GM19099 (cell line): Measurements from ENCODE around the gene PRKG1.

Experiments used
- POLR2A ChIP-seq: IDR thresholded peaks from 3 replicates; pipeline ENCODE4 v1.6.1; 2011; ENCODE audit warnings: low read depth; ENCODE audit not compliant: insufficient read length; ENCODE audit errors: extremely low read depth

The PRKG1 gene

DNA sequence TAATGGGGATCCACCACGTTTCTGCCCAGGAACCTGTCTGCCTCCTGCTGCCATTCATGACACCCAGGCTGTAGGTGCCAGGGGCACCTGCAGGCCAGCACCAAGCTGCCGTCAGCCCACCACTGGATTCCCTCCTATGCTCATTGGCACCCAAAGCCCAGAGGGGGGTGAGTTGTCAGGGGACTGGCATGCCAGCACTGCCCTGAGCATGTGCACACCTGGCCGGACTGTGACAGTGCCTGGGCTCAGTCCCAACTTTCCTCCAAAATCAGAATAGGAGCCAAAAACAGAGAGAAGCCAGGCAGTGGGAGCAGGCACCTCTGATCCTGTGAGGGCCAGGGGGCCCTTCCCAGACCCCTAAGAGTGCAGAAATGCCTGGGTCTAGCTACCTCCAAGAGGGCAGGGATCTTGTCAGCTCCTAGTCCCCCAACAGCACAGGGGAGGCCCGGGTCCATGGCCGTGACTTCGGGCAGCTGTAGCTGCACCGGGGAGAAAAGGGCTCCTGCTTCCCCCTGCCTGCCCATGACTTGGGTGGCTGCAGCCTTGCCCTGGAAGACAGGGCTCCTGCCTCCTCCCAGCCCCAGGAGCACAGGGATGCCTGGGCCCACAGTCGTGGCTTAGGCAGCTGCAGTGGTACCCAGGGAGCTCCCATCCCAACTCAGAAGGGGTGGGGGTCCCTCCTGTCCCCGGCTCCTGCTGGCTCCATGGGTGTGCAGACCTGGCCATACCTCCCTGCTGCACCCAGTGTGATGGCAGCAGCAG, 990.0 kb downstream of the PRKG1 start:
- no peak for TF ChIP-seq POLR2A

DNA sequence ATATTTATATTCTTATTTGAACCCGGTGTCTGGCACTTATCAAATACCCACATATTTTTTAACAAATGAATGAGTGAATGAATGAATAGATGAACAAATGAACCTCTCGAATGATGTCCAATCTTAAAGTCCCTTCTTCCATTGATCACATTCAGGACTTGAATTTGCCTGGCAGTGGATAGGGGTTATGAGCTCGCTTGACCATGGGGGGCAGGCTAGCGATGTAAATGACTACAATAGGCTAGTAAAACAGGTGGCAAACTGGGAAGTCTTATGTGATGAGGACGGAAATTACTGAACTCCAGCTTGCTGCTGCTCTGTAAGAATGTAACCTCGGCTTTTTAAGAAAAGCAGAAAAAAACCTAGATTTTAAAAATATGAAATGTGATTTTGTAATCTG, 992.1 kb downstream of the PRKG1 start:
- TF ChIP-seq POLR2A: no peak

DNA sequence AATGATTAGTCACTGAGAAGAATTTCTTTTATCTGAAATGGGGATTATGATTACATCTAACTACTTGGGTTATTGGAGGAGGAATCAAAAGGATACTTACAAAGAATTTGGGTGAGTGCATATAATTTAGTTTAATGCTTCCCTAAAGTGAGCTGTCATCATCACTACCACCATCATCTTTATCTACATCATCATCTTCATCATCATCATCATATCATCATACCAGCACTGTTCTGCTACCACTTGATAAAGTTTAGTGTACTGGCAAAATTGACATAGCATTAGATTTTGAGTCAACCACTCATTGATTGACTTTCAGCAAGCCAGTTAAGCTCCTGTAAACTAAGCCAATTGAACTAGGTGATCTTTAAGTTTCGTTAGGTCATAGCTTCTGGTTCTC, 994.2 kb downstream of the PRKG1 start:
- no peak for TF ChIP-seq POLR2A

DNA sequence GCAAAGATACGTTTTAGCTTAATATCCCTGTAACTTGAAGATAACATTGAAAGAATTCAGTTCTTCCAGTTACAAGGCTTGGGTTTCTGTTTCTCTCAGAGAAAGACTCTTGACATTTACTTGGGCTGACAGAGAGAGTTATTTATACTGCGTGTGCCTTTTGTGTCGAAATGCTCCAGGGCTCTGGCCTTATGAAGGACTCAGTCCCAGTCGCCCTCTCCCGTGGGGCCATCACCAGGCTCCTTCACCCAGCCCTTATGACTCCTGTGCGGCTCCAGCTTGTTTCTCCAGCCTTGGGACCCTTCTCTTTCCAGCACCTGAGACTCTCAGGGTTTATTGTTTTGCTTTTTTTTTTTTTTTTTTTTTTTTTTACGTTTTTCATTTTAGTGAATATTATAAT, 997.5 kb downstream of the PRKG1 start:
- TF ChIP-seq POLR2A: no peak

DNA sequence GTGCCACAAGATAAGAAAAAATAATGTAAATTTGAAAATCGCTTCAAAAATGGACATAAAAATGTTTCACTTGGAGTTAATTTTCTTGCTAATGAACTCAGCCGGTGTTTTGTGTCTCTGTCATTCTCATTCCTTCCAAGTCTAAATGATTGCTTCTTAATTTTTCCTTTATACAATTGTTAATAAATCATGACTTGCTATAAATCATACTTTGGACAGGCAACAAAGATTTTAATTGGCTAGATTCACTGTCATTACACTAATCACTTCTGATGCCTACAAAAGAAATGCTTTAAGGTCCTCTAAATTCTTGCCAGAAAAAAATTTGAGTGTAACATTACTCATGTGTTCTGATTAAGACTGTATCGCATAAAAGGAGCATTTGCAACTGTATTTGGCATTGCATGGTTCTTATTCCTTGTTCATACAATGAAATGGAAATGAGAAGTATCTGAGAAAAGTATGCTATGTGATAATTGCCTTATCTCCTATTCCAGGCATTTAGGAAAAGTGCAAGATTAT, 1000.3 kb downstream of the PRKG1 start:
- TF ChIP-seq POLR2A: no peak

DNA sequence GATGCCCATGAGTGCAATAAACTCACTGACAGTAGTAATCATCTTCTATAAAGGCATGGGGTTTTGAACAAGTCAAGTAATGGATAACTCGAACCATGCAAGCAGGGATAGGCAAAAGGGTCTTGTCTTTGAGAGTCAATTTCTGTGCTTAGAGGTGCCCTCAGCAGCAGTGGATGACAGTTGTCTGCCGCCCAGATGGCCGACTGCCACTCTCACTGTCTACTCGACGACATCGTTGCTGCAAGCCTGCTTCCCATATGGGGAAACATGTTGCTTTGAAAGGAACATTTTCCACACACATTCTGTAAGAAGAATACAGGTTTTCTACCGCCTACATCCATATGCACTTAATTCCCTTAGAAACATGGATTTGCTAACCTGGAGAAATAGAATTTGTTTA, 1003.5 kb downstream of the PRKG1 start:
- no peak for TF ChIP-seq POLR2A

DNA sequence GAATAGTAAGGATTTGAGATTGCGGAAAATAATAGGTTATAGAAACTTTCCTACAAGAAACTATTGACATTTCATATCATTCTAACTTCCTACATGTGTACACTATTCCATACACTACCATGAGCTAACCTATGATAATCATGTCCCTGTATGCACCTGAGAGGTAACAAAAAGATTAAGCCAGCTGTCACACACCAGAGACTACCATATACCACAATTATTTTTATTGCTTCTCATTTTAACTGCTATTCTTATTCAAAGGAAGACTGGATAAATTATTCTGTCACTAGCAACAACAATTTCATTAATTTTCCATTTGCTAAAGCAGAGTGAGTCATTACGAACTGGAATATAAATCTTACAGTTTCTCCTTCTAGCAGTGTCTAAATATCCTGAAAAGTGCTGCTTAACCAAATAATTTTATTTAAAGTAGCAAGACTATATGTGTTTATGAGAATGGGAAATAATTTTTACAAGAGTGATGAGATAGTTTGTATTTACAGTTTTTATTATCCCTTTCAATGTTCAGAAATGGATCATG, 1004.2 kb downstream of the PRKG1 start:
- TF ChIP-seq POLR2A: no peak

DNA sequence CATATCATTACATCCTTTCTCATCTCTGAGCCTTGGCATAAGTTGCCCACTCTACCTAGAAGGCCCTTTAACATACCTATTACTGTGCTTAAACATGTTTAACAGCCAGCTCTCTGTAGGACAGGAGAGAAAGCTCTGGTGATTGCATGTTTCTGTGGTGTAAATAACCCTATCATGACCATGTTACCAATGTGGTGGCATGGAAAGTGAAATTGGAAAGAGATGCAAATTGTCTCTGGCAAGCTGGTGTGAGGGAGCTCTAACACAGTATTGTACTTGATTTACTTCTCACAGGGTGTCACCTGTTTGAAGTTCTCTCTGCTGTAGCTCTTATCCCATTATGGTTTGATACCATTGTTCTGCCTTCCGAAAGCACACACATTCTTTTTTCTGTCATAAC, 1008.0 kb downstream of the PRKG1 start:
- TF ChIP-seq POLR2A: no peak

DNA sequence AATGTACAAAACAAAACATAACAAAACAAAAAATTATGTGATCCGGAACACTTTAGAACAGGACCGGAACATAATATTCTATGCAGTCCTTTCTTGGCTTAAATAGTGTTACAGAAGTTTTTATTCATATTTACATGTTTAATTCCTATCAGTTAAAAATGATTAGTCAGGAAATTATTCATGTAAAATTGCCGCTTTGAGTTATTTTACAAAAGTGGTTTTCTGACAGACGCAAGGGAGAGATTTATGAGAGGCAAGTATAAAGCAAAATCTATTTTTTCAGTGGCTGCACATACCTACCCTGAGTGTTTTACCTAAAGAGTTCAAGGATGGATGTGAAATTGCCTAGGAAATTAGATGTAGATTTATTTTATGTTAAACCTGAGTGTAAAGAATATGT, 1009.1 kb downstream of the PRKG1 start:
- TF ChIP-seq POLR2A: no peak

DNA sequence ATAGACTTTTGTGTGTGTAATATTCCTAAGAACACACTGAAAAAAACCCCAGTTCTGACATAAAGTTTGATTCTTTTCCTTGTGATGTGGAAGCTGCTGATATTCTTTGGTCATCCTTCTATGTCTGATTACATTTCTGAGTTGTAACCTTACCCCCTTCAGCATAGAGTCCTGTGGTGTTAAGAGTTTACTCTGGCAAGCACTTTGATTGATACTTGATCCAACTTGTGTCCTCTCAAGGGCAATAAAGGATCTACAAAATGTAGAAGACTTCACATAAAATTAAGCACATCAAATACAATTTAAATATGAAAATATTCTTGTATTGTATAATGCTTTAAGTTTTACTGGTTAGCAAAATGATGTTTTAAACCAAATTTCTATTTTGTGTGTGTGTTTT, 1018.1 kb downstream of the PRKG1 start:
- no peak for TF ChIP-seq POLR2A

DNA sequence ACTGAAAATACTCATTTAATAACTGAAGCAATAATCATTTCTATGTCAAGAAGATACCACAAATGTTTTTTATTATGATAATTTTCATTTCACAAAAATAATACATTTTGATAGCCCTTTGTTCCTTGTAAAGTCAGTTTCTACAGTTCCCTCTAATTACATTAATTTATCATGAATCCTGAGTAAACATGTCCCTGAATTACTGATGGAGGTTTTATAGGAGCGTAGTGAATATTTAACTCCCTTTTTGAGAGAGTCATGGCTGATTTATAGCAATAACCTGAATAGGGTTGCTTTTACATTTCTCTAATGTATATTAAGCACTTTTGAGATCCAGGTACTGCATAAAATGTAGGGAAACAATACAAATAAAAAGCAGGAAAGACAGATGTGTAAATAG, 1023.8 kb downstream of the PRKG1 start:
- TF ChIP-seq POLR2A: no peak

DNA sequence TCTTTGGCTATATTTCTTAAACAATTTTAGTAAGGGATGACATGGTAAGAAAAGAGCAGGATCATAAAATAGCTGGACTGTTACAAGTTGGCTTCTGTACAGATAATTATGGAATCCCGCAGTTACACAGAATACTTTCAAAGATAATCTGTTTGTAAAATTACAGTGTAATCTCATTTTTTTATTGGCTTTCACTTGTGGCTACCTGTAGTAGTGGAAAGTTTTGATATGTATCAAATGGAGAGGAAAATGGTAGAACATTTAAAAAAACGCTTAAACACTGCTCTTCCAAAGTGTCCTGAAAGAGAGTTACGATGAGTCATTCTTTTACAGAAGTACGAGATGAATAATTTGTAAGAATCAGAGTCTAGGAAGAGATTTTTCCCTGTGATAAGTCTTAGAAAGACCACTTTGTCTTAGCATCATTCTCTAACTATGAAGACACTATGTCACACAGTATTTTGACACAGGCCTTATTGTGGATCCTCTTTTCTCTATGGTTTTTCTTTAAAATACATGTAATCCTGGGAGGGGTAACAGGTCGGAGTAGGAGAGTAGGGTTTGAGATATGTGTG, 1024.8 kb downstream of the PRKG1 start:
- TF ChIP-seq POLR2A: no peak

DNA sequence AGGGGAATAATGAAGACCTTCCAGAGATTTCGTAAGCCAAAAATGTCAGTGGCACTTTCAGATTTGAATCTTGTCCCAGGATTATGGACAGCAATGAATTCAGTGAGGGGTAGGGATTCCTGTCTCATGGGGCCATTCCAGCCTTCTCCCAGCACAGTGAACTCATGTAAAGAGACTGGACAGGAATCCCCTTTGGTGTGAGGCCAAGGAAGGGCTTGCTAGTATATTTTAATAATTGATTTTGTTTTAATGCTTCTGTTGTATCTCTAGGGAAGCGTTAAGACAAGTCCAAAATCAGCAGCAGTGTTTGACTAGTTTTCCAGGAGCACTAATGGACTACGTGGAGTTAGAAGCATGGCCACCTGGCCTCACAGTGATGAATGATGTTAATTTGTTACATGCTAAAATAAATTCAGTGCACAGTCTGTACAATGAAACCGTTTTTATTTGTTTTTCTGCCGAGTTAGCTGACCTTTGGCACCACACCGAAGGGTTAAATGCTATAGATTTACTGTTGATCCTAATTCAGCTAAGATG, 1025.8 kb downstream of the PRKG1 start:
- TF ChIP-seq POLR2A: no peak

DNA sequence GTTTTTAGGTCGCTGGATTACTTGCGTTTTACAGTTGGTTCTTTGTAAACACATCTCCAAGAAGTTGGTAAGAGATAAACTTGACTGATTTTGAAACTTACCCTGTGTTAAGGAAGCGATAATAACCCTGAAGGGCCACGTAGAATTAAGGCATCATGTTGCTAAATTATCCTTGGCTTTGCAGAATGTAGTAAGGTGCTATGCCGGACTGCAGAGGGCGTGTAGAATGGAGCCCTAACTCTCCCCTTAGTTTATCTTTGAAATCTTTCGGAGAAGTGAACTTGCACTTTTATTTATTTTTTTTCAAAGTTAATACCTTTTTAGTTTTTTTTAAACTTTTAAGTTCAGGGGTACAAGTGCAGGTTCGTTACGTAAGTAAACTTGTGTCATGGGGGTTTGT, 1031.0 kb downstream of the PRKG1 start:
- no peak for TF ChIP-seq POLR2A

DNA sequence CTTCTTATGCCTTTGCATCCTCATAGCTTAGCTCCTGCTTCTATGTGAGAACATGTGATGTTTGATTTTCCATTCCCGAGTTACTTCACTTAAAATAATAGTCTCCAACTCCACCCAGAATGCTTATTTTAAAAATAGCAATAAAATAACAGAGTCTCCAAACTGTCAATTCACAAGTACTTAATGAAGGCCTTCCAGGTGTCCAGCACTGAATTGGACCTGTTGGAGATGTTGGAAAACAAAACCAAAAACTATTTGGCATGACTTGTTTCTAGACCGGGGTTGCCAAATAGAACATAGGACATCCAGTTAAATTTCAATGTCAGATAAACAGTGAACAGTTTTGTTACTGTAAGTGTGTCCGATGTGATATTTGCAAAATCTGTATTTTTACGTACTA, 1031.7 kb downstream of the PRKG1 start:
- no peak for TF ChIP-seq POLR2A

DNA sequence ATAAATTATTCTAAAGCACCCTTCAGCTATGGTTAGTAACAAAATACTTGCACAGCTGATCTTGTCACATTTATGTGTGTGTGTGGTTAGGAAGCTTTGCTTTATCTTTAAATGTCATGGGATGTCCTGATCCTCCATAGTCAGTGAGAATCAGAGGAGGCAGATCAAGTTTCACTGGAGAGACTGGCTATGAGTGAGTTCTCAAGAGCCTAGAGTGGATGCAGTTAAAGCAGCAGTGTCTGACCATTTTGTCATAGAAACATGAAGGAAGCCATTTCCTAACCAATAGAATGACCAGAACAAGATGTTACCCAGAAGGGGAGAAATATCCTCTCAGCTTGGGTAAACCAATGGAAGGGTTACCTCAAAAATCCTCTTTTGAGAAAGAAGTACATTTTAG, 1032.6 kb downstream of the PRKG1 start:
- no peak for TF ChIP-seq POLR2A
